HEK293 (cell line): ENCODE data around the gene PDE11A.

ENCODE experiments used
- CTCF ChIP-seq: fragments of 450-650 bp; formaldehyde crosslinking; IDR thresholded peaks from 2 replicates; pipeline ENCODE4 v1.5.1; 2016; ENCODE audit warnings: missing biosample characterization, missing genetic modification characterization
- REST ChIP-seq: fragments of 450-650 bp; formaldehyde crosslinking; IDR thresholded peaks from 2 replicates; pipeline ENCODE4 v1.5.1; 2016; ENCODE audit warnings: missing biosample characterization, missing genetic modification characterization
- TCF7L2 ChIP-seq: IDR thresholded peaks from 2 replicates; pipeline ENCODE4 v1.6.1; 2011; ENCODE audit warnings: low read depth, mild to moderate bottlenecking, inconsistent platforms, low read length, moderate library complexity, borderline replicate concordance
- ZBTB10 ChIP-seq: fragments of 450-650 bp; formaldehyde crosslinking; IDR thresholded peaks from 2 replicates; pipeline ENCODE4 v1.5.1; 2016; ENCODE audit warnings: missing biosample characterization, missing genetic modification characterization
- ZBTB8A ChIP-seq: fragments of 450-650 bp; formaldehyde crosslinking; IDR thresholded peaks from 2 replicates; pipeline ENCODE4 v1.5.1; 2016; ENCODE audit warnings: missing biosample characterization, missing genetic modification characterization
- ZNF114 ChIP-seq: fragments of 450-650 bp; formaldehyde crosslinking; IDR thresholded peaks from 2 replicates; pipeline ENCODE4 v1.5.0; 2017; ENCODE audit warnings: missing biosample characterization, missing genetic modification characterization
- ZNF155 ChIP-seq: fragments of 450-650 bp; formaldehyde crosslinking; IDR thresholded peaks from 2 replicates; pipeline ENCODE4 v1.5.1; 2016; ENCODE audit warnings: missing biosample characterization, missing genetic modification characterization
- ZNF174 ChIP-seq: fragments of 450-650 bp; formaldehyde crosslinking; IDR thresholded peaks from 2 replicates; pipeline ENCODE4 v1.5.0; 2017; ENCODE audit warnings: missing biosample characterization, mild to moderate bottlenecking, missing genetic modification characterization
- ZNF292 ChIP-seq: fragments of 450-650 bp; formaldehyde crosslinking; IDR thresholded peaks from 2 replicates; pipeline ENCODE4 v1.5.1; 2016; ENCODE audit warnings: low read depth, missing biosample characterization, missing genetic modification characterization, borderline replicate concordance
- ZNF600 ChIP-seq: fragments of 450-650 bp; formaldehyde crosslinking; IDR thresholded peaks from 2 replicates; pipeline ENCODE4 v1.5.1; 2016; ENCODE audit warnings: missing biosample characterization, missing genetic modification characterization
- ZNF76 ChIP-seq: fragments of 450-650 bp; formaldehyde crosslinking; IDR thresholded peaks from 2 replicates; pipeline ENCODE4; 2016; ENCODE audit warnings: low read depth, missing biosample characterization, missing genetic modification characterization, borderline replicate concordance
- ZNF830 ChIP-seq: fragments of 450-650 bp; IDR thresholded peaks from 2 replicates; pipeline ENCODE4 v1.5.0; 2018; ENCODE audit warnings: missing biosample characterization, missing genetic modification characterization, low read depth, mild to moderate bottlenecking, moderate library complexity

GRCh38 chr2:177693658-177694339 is 378.8 kb downstream of the PDE11A start:
- TF ChIP-seq REST (tag by site-specific recombination): no peak
- TF ChIP-seq CTCF (tag by site-specific recombination): no peak
- TF ChIP-seq ZNF114 (tag by site-specific recombination): no peak
- TF ChIP-seq ZNF174 (tag by site-specific recombination): no peak
- TF ChIP-seq ZNF830 (tag by site-specific recombination): no peak
- no peak for TF ChIP-seq ZNF292
- TF ChIP-seq ZNF155 (tag by site-specific recombination): no peak
- TF ChIP-seq ZNF76 (tag by site-specific recombination): no peak
- no peak for TF ChIP-seq TCF7L2
- TF ChIP-seq ZBTB8A (tag by site-specific recombination): no peak
- TF ChIP-seq ZBTB10: no peak
- TF ChIP-seq ZNF600: no peak
